Measurements from ENCODE around the gene COG4.

Gene COG4

GRCh38 chr16:70437017-70437581, 86.3 kb downstream of the COG4 start:
- TF ChIP-seq CTCF (IDR thresholded peaks at IDR 0.05; ENCODE audit: extremely low read depth, insufficient read depth, missing control alignments), result no peak
- in situ Hi-C loops (cut with MboI; ENCODE audit: low pct_unique_long_range_greater_than_20kb, low sequenced_read_pairs, unreplicated experiment), result no loop called here
- peak; percentile 21 for DNase-seq (ENCODE audit: low spot score)

- in situ Hi-C loops (cut with MboI; ENCODE audit: low pct_unique_long_range_greater_than_20kb, low sequenced_read_pairs, unreplicated experiment), result no loop called here
- no peak for DNase-seq (ENCODE audit: low spot score)
Observed at GRCh38 chr16:70434484-70435260, 88.7 kb downstream of the COG4 start.

GRCh38 chr16:70433458-70434103, 89.8 kb downstream of the COG4 start:
- no peak for DNase-seq (ENCODE audit: low spot score)
- in situ Hi-C loops (cut with MboI; ENCODE audit: low pct_unique_long_range_greater_than_20kb, low sequenced_read_pairs, unreplicated experiment), result no loop called here
- TF ChIP-seq CTCF (IDR thresholded peaks at IDR 0.05; ENCODE audit: extremely low read depth, insufficient read depth, missing control alignments), result no peak

More at GRCh38 chr16:70434484-70435260, 88.7 kb downstream of the COG4 start:
- TF ChIP-seq CTCF (IDR thresholded peaks at IDR 0.05; ENCODE audit: extremely low read depth, insufficient read depth, missing control alignments), result no peak

- in situ Hi-C loops (cut with MboI; ENCODE audit: low pct_unique_long_range_greater_than_20kb, low sequenced_read_pairs, unreplicated experiment), result no loop called here
- DNase-seq (ENCODE audit: low spot score), result no peak
- no peak for TF ChIP-seq CTCF (IDR thresholded peaks at IDR 0.05; ENCODE audit: extremely low read depth, insufficient read depth, missing control alignments)
Observed at GRCh38 chr16:70432723-70433457, 90.5 kb downstream of the COG4 start.

- no peak for TF ChIP-seq CTCF (IDR thresholded peaks at IDR 0.05; ENCODE audit: extremely low read depth, insufficient read depth, missing control alignments)
- in situ Hi-C loops (cut with MboI; ENCODE audit: low pct_unique_long_range_greater_than_20kb, low sequenced_read_pairs, unreplicated experiment), result no loop called here
- DNase-seq (ENCODE audit: low spot score), result no peak
Observed at GRCh38 chr16:70432356-70432722, 91.0 kb downstream of the COG4 start.

Measured in GM13977 (cell line).